GM23248 (cell line): Measurements from ENCODE around the gene CASS4.

Source experiments
- EZH2 ChIP-seq: fragments of 200-600 bp; sonication (generic); IDR thresholded peaks from 2 replicates; pipeline ENCODE4 v1.6.1; 2018; ENCODE audit warnings: antibody characterized with exemption, mild to moderate bottlenecking; ENCODE audit not compliant: insufficient read depth, poor library complexity, severe bottlenecking
- EZH2phosphoT487 ChIP-seq: fragments of 200-600 bp; sonication (generic); IDR thresholded peaks from 2 replicates; pipeline ENCODE4 v1.6.1; 2018; ENCODE audit warnings: antibody characterized with exemption, moderate library complexity, mild to moderate bottlenecking, low read depth; ENCODE audit not compliant: insufficient read depth

- TF ChIP-seq EZH2 (no peak), EZH2phosphoT487 (no peak)
These were observed 33.1 kb downstream of the CASS4 start for GRCh38 chr20:56445130-56445529.
